ENCODE data around the gene CENPM. TPM values are rescaled to one million over a fixed set of nuclear protein-coding genes. Genes with fewer than 3 reads are reported as not detected.
A peak's percentile ranks its signal among the peaks of the same experiment; 100 is the strongest.

Gene CENPM
- total and polyA plus RNA-seq, 2 experiments from 2014 or later = 50.0 to 61.6 TPM

- no peaks in the 10 kb centered on the region; the same call in 2 of the 3 replicates for H3K4me1 Mint-ChIP-seq
- no peak for ATAC-seq
Observed at GRCh38 chr22:41891407-41891806, 55.5 kb downstream of the CENPM start.

More at GRCh38 chr22:41891407-41891806, 55.5 kb downstream of the CENPM start:
- Histone ChIP-seq H3K79me2 (replicated peaks; ENCODE audit: insufficient read depth) (0 out of 2 replicates have a peak, but pooled peaks cover 3% of the 10 kb centered on the region), H3K4me3 (no peak overlapping the region), H2AFZ (no peak overlapping the region), H3K27ac (ENCODE audit: low read depth) (no peak overlapping the region), H3K27me3 (ENCODE audit: insufficient read depth) (no peaks in the 10 kb centered on the region), H3K36me3 (ENCODE audit: insufficient read depth) (peaks cover 61% of the 10 kb centered on the region), H3K4me2 (no peak overlapping the region), H3F3A (replicated peaks; ENCODE audit: low read depth) (0 out of 2 replicates have a peak, but pooled peaks cover 5% of the 10 kb centered on the region), H3K9me2 (ENCODE audit: insufficient read depth) (no peaks in the 10 kb centered on the region), H3K4me1 (ENCODE audit: insufficient read depth) (no peaks in the 10 kb centered on the region), H4K20me1 (replicated peaks; ENCODE audit: insufficient read depth) (peaks cover 16% of the 10 kb centered on the region)
- DNase-seq (ENCODE audit: low spot score) = no peak
- H3K4me3 Mint-ChIP-seq = no peak overlapping the region
- peaks cover 80% of the 10 kb centered on the region for H3K36me3 Mint-ChIP-seq (ENCODE audit: low read depth)
- no peaks in the 10 kb centered on the region for H3K9me3 Mint-ChIP-seq
- no peak overlapping the region; the same call in 1 of the 2 replicates for H3K27ac Mint-ChIP-seq
- H3K27me3 Mint-ChIP-seq (ENCODE audit: insufficient read depth, low read depth, poor library complexity) = peaks cover 1% of the 10 kb centered on the region
- TF ChIP-seq REST (IDR thresholded peaks at IDR 0.05; ENCODE audit: unreplicated experiment) (no peak), ZNF331 (CRISPR knock-in tag; IDR thresholded peaks at IDR 0.05; ENCODE audit: low read depth) (no peak), ETS1 (IDR thresholded peaks at IDR 0.05) (no peak), CTCF (conservative IDR thresholded peaks at IDR 0.05; ENCODE audit: low read depth in 2 of 2) (no peak), POLR2AphosphoS5 (IDR thresholded peaks at IDR 0.05; ENCODE audit: low read depth) (no peak), ZNF114 (CRISPR knock-in tag; IDR thresholded peaks at IDR 0.05) (no peak), CREB1 (CRISPR knock-in tag; IDR thresholded peaks at IDR 0.05; ENCODE audit: low read depth) (no peak)

MicroRNAs encoded within 50 kb of the gene (microRNA counts, 767-probe panel; counts per million panel counts)
- not detected for microRNA hsa-miR-33a-5p

Small RNA genes lying within 50 kb of the gene (microRNA-seq; reads per million reads assigned to microRNA genes)
- 19.7 reads per million, percentile 44 among the genes with 10 or more reads in this experiment for gene MIR33A

Small RNA genes lying within 50 kb of the gene (small RNA-seq; reads per million reads assigned to genes)
- gene MIR33A (ENCODE audit: low replicate concordance) = 1.4 reads per million, percentile 73 among the genes with 10 or more reads in this experiment

Other genes with a start within 250 kb of the CENPM start
- gene MEI1, start 247.6 kb downstream of the CENPM start, total RNA-seq (2014; rRNA removed; shearing (Covaris generic)) = 0.27 and 0.28 TPM in 2 replicates
- gene MEI1, start 247.6 kb downstream of the CENPM start, polyA plus RNA-seq (2016; fragmentation: Nextera tagmentation; extraction: Ambion mirVana) = 0.09 and 0.87 TPM in 2 replicates
- gene CCDC134, start 146.5 kb downstream of the CENPM start, total RNA-seq (2014; rRNA removed; shearing (Covaris generic)) = 21.0 and 24.5 TPM in 2 replicates
- 2.7 and 4.2 TPM in 2 replicates for gene CCDC134, start 146.5 kb downstream of the CENPM start, polyA plus RNA-seq (2016; fragmentation: Nextera tagmentation; extraction: Ambion mirVana)
- gene SREBF2, start 114.0 kb downstream of the CENPM start, total RNA-seq (2014; rRNA removed; shearing (Covaris generic)) = 147 and 163 TPM in 2 replicates
- 48.7 and 49.8 TPM in 2 replicates for gene SREBF2, start 114.0 kb downstream of the CENPM start, polyA plus RNA-seq (2016; fragmentation: Nextera tagmentation; extraction: Ambion mirVana)
- 0.62 and 5.1 TPM in 2 replicates for gene SHISA8, start 32.1 kb downstream of the CENPM start, total RNA-seq (2014; rRNA removed; shearing (Covaris generic))
- 0.21 TPM in 1 of 2 replicates, not detected in the other for gene SHISA8, start 32.1 kb downstream of the CENPM start, polyA plus RNA-seq (2016; fragmentation: Nextera tagmentation; extraction: Ambion mirVana)
- 0.97 and 1.7 TPM in 2 replicates for gene TNFRSF13C, start 20.3 kb downstream of the CENPM start, total RNA-seq (2014; rRNA removed; shearing (Covaris generic))
- 0.75 and 1.0 TPM in 2 replicates for gene TNFRSF13C, start 20.3 kb downstream of the CENPM start, polyA plus RNA-seq (2016; fragmentation: Nextera tagmentation; extraction: Ambion mirVana)
- 28.4 and 30.7 TPM in 2 replicates for gene SEPTIN3, start 22.3 kb upstream of the CENPM start, total RNA-seq (2014; rRNA removed; shearing (Covaris generic))
- gene SEPTIN3, start 22.3 kb upstream of the CENPM start, polyA plus RNA-seq (2016; fragmentation: Nextera tagmentation; extraction: Ambion mirVana) = 16.4 and 19.4 TPM in 2 replicates
- 0.14 and 0.39 TPM in 2 replicates for gene WBP2NL, start 51.6 kb upstream of the CENPM start, total RNA-seq (2014; rRNA removed; shearing (Covaris generic))
- gene WBP2NL, start 51.6 kb upstream of the CENPM start, polyA plus RNA-seq (2016; fragmentation: Nextera tagmentation; extraction: Ambion mirVana) = not detected in 2 replicates
- 17.8 and 21.4 TPM in 2 replicates for gene NAGA, start 123.7 kb upstream of the CENPM start, total RNA-seq (2014; rRNA removed; shearing (Covaris generic))
- gene NAGA, start 123.7 kb upstream of the CENPM start, polyA plus RNA-seq (2016; fragmentation: Nextera tagmentation; extraction: Ambion mirVana) = 6.3 and 6.6 TPM in 2 replicates
- 5.9 and 7.6 TPM in 2 replicates for gene PHETA2, start 127.1 kb upstream of the CENPM start, total RNA-seq (2014; rRNA removed; shearing (Covaris generic))
- gene PHETA2, start 127.1 kb upstream of the CENPM start, polyA plus RNA-seq (2016; fragmentation: Nextera tagmentation; extraction: Ambion mirVana) = 3.8 and 4.5 TPM in 2 replicates
- gene SMDT1, start 132.5 kb upstream of the CENPM start, total RNA-seq (2014; rRNA removed; shearing (Covaris generic)) = 4.9 and 5.2 TPM in 2 replicates
- 95.1 and 97.9 TPM in 2 replicates for gene SMDT1, start 132.5 kb upstream of the CENPM start, polyA plus RNA-seq (2016; fragmentation: Nextera tagmentation; extraction: Ambion mirVana)
- gene NDUFA6, start 143.6 kb upstream of the CENPM start, total RNA-seq (2014; rRNA removed; shearing (Covaris generic)) = 69.8 and 98.4 TPM in 2 replicates
- 428 and 433 TPM in 2 replicates for gene NDUFA6, start 143.6 kb upstream of the CENPM start, polyA plus RNA-seq (2016; fragmentation: Nextera tagmentation; extraction: Ambion mirVana)
- 0.27 and 1.3 TPM in 2 replicates for gene CYP2D6, start 183.7 kb upstream of the CENPM start, total RNA-seq (2014; rRNA removed; shearing (Covaris generic))
- gene CYP2D6, start 183.7 kb upstream of the CENPM start, polyA plus RNA-seq (2016; fragmentation: Nextera tagmentation; extraction: Ambion mirVana) = 0.56 and 1.2 TPM in 2 replicates

Measured in GM23338 (cell line).